SK-N-SH (cell line): ENCODE data around the gene WASF1. TPM values are rescaled to one million over a fixed set of nuclear protein-coding genes. Genes with fewer than 3 reads are reported as not detected.

ENCODE experiments used
- CTCF ChIA-PET: fragments of 300-600, 350-600 bp; formaldehyde crosslinking; extraction: SDS; loops from one replicate; lab custom pipeline; 2021; lab: Yijun Ruan, JAX
- POLR2A ChIA-PET: fragments of 350-600 bp; sonication (Branson Sonifier 250); formaldehyde crosslinking; extraction: SDS; loops from one replicate; lab custom pipeline; 2020; ENCODE audit warnings: antibody characterized with exemption, inconsistent platforms; lab: Yijun Ruan, JAX
- DNase-seq: peaks from one replicate; pipeline ENCODE4 v3.0.0; 2012
- H2AFZ ChIP-seq: fragments of 200-600 bp; sonication (generic); 2 replicates; pipeline ENCODE4 v1.8.1; 2016; ENCODE audit warnings: antibody characterized with exemption, mild to moderate bottlenecking, low read depth
- H3F3A ChIP-seq: fragments of 200-600 bp; sonication (generic); replicated peaks from 2 replicates; pipeline ENCODE3; 2016; ENCODE audit warnings: antibody characterized with exemption, mild to moderate bottlenecking; ENCODE audit not compliant: insufficient read depth
- H3K27ac ChIP-seq, 2 experiments: fragments of 200-500 bp in 1 of 2; fragments of 200-600 bp in 1 of 2; sonication (Bioruptor generic) in 1 of 2; sonication (generic), shearing (Covaris generic) in 1 of 2; 2 replicates each; pipeline versions ENCODE4 v1.5.1 to v1.6.1; 2014 to 2016; ENCODE audit warnings: low read depth in 2 of 2, inconsistent platforms in 1 of 2, low read length in 1 of 2, mild to moderate bottlenecking in 1 of 2, mixed read lengths in 1 of 2
- H3K27me3 ChIP-seq: fragments of 200-600 bp; sonication (generic), shearing (Covaris generic); 2 replicates; pipeline ENCODE4 v1.6.1; 2016; ENCODE audit warnings: mixed run types; ENCODE audit not compliant: insufficient read depth
- H3K36me3 ChIP-seq, 2 experiments: fragments of 200-500 bp in 1 of 2; fragments of 200-600 bp in 1 of 2; sonication (Bioruptor generic) in 1 of 2; sonication (generic) in 1 of 2; replicated peaks in 1 of 2; 2 replicates each; pipeline versions ENCODE3 to v1.5.1; 2014 to 2016; ENCODE audit warnings: low read length in 1 of 2, mild to moderate bottlenecking in 1 of 2; ENCODE audit not compliant: insufficient read depth in 2 of 2, control insufficient read depth in 1 of 2
- H3K4me1 ChIP-seq, 2 experiments: fragments of 200-500 bp in 1 of 2; fragments of 200-600 bp in 1 of 2; sonication (Bioruptor generic) in 1 of 2; sonication (generic), shearing (Covaris generic) in 1 of 2; 2 replicates each; pipeline versions ENCODE4 v1.5.1 to v1.6.1; 2014 to 2016; ENCODE audit warnings: low read depth in 1 of 2, low read length in 1 of 2, mixed run types in 1 of 2; ENCODE audit not compliant: insufficient read depth in 2 of 2, control insufficient read depth in 1 of 2
- H3K4me2 ChIP-seq: fragments of 200-600 bp; sonication (generic), shearing (Covaris generic); 2 replicates; pipeline ENCODE4 v1.6.1; 2017; ENCODE audit warnings: mixed run types
- H3K4me3 ChIP-seq, 2 experiments: fragments of 200-500 bp in 1 of 2; fragments of 200-600 bp in 1 of 2; sonication (Bioruptor generic) in 1 of 2; sonication (generic), shearing (Covaris generic) in 1 of 2; 2 replicates each; pipeline versions ENCODE4 v1.5.1 to v1.8.1; 2014 to 2016; ENCODE audit warnings: low read depth in 2 of 2, inconsistent platforms in 1 of 2, low read length in 1 of 2, mild to moderate bottlenecking in 1 of 2, mixed read lengths in 1 of 2, moderate library complexity in 1 of 2
- H3K79me2 ChIP-seq: fragments of 200-600 bp; sonication (generic); 2 replicates; pipeline ENCODE4 v1.8.1; 2017; ENCODE audit warnings: mild to moderate bottlenecking; ENCODE audit not compliant: insufficient read depth
- H3K9ac ChIP-seq: fragments of 200-600 bp; sonication (generic); 2 replicates; pipeline ENCODE4 v1.6.1; 2017; ENCODE audit warnings: mixed run types
- H3K9me2 ChIP-seq: fragments of 200-600 bp; sonication (generic); 2 replicates; pipeline ENCODE4 v1.6.1; 2017; ENCODE audit warnings: mixed run types
- H3K9me3 ChIP-seq: fragments of 200-600 bp; sonication (generic); 2 replicates; pipeline ENCODE4 v1.6.1; 2017; ENCODE audit warnings: mixed run types, mild to moderate bottlenecking, moderate library complexity
- H4K20me1 ChIP-seq: fragments of 200-600 bp; sonication (generic); 2 replicates; pipeline ENCODE4 v1.6.1; 2017; ENCODE audit warnings: mild to moderate bottlenecking, mixed run types; ENCODE audit not compliant: insufficient read depth
- CTCF ChIP-seq: fragments of 200-600 bp; sonication (generic); IDR thresholded peaks from 2 replicates; pipeline ENCODE4 v1.6.1; 2017; ENCODE audit warnings: antibody characterized with exemption, mild to moderate bottlenecking, moderate library complexity
- FOSL2 ChIP-seq: IDR thresholded peaks from 2 replicates; pipeline ENCODE4 v1.4.0; 2012; ENCODE audit warnings: low read depth, mild to moderate bottlenecking, moderate library complexity, borderline replicate concordance
- FOXM1 ChIP-seq: IDR thresholded peaks from 2 replicates; pipeline ENCODE4 v1.4.0; 2012; ENCODE audit warnings: low read depth, mild to moderate bottlenecking
- GATA2 ChIP-seq: sonication (generic); formaldehyde crosslinking; IDR thresholded peaks from 2 replicates; pipeline ENCODE4 v1.5.0; 2020; ENCODE audit warnings: mild to moderate bottlenecking, missing genetic modification reagents
- IRF3 ChIP-seq: fragments of 150-350 bp; IDR thresholded peaks from 2 replicates; pipeline ENCODE4 v1.6.1; 2016; ENCODE audit warnings: mild to moderate bottlenecking, low read depth, low read length
- JUND ChIP-seq: IDR thresholded peaks from 2 replicates; pipeline ENCODE4 v1.4.0; 2012
- MEF2A ChIP-seq: IDR thresholded peaks from 2 replicates; pipeline ENCODE4 v1.4.0; 2012; ENCODE audit warnings: low read depth, borderline replicate concordance
- MXI1 ChIP-seq: IDR thresholded peaks from 2 replicates; pipeline ENCODE4 v1.6.1; 2012; ENCODE audit warnings: mild to moderate bottlenecking, low read depth, low read length, improper control_type of control experiment
- NRF1 ChIP-seq: IDR thresholded peaks from 2 replicates; pipeline ENCODE4 v1.6.1; 2012; ENCODE audit warnings: low read depth, mild to moderate bottlenecking, low read length
- TAF1 ChIP-seq: IDR thresholded peaks from 2 replicates; pipeline ENCODE4 v1.6.1; 2012; ENCODE audit warnings: low read depth, mild to moderate bottlenecking, low read length, moderate library complexity, borderline replicate concordance
- TCF12 ChIP-seq: IDR thresholded peaks from 2 replicates; pipeline ENCODE4 v1.4.0; 2012
- USF2 ChIP-seq: fragments of 150-350 bp; IDR thresholded peaks from 2 replicates; pipeline ENCODE4 v1.6.1; 2017; ENCODE audit warnings: antibody characterized with exemption, low read length, low read depth, borderline replicate concordance
- WGBS: methylation state at CpG from one replicate; pipeline ENCODE4 v1.1.6; 2017; ENCODE audit warnings: low lambda C conversion rate; 5-methylcytosine and 5-hydroxymethylcytosine counted together
- polyA plus RNA-seq, 3 experiments: library from polyadenylated mRNA; depleted of rRNA; stranded (reverse); fragments of >200 nt; gene quantifications; 2 replicates each; pipeline ENCODE4 v1.2.3, GENCODE V29; 2012

WASF1 gene
- polyA plus RNA-seq, 1 of the 3 experiments (the other 2 are of a cell fraction): 31.4 TPM

GRCh38 chr6:110067837-110068591, 111.5 kb downstream of the WASF1 start:
- WGBS: 48% methylated on average over 6 of the region's 6 CpGs
- no peak overlapping the region for H3K9ac ChIP-seq
- CTCF ChIA-PET: interaction anchor here (2.2 to 4.2 kb wide), 2 partner anchors 14 to 28 kb away, joined by 9 to 24 read pairs; no protein-coding TSS in a partner anchor

More at GRCh38 chr6:110067837-110068591, 111.5 kb downstream of the WASF1 start:
- Histone ChIP-seq H3K4me2 (no peak overlapping the region), H3K36me3 (no peaks in the 10 kb centered on the region), H3K27me3 (no peaks in the 10 kb centered on the region; the same call in 1 of the 2 replicates), H2AFZ (no peak overlapping the region), H3K4me1 (peaks cover 0 to 2% of the 10 kb centered on the region in 2 experiments; a peak in 1 of 4 replicates), H3K27ac (no peak overlapping the region), H3F3A (no peaks in the 10 kb centered on the region), H3K9me3 (no peaks in the 10 kb centered on the region), H3K9me2 (no peaks in the 10 kb centered on the region), H3K79me2 (no peaks in the 10 kb centered on the region), H4K20me1 (no peaks in the 10 kb centered on the region), H3K4me3 (no peak overlapping the region)
- no peak for DNase-seq
- POLR2A ChIA-PET: no interaction called here
- no peak for TF ChIP-seq IRF3
- TF ChIP-seq CTCF: no peak
- no peak for TF ChIP-seq MEF2A
- no peak for TF ChIP-seq JUND
- TF ChIP-seq FOXM1: no peak
- no peak for TF ChIP-seq NRF1
- TF ChIP-seq TCF12: no peak
- TF ChIP-seq USF2: no peak
- TF ChIP-seq MXI1: no peak
- TF ChIP-seq FOSL2: no peak
- no peak for TF ChIP-seq TAF1
- TF ChIP-seq GATA2: no peak
- TF ChIP-seq, all 33 proteins: peak for 0
